Measurements from ENCODE around the gene SPIRE2.

DNA sequence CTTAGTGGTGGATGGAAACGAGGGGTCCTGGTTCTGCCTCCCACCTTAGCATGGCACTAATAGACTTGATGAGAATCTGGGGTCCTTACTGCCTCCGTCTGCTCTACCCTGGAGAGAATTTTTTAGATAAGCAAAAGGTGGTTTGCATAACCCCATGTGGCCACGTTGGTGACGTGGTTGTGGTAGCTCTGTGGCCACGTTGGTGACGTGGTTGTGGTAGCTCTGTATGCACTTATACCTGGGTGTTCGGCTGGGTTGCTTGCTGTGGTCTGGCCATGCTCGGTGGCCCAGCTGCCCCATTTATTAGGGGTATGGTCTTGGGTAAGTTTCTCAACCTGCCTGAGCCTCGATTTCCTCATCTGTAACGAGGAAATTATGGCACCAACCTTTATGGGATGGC is 13.0 kb downstream of the SPIRE2 start:
- TF ChIP-seq POLR2A (IDR thresholded peaks at IDR 0.05), result no peak
- TF ChIP-seq CTCF (IDR thresholded peaks at IDR 0.05), result no peak
